ENCODE results near the gene RPP14.

GRCh38 chr3:58271901-58272501, 34.0 kb upstream of the RPP14 start:
- peak; percentile 23; the same call in 1 of the 2 replicates for TF ChIP-seq CREB5 (CRISPR knock-in tag; IDR thresholded peaks at IDR 0.05; ENCODE audit: low read depth)
- no peak for TF ChIP-seq RARB (CRISPR knock-in tag; IDR thresholded peaks at IDR 0.05)
- no peak for TF ChIP-seq CSDC2 (CRISPR knock-in tag; IDR thresholded peaks at IDR 0.05)
- no peak for TF ChIP-seq PPARA (CRISPR knock-in tag; IDR thresholded peaks at IDR 0.05; ENCODE audit: borderline replicate concordance)
- TF ChIP-seq TSHZ2 (CRISPR knock-in tag; IDR thresholded peaks at IDR 0.05): no peak
- TF ChIP-seq TOX (CRISPR knock-in tag; IDR thresholded peaks at IDR 0.05; ENCODE audit: borderline replicate concordance): no peak
- no peak for TF ChIP-seq ZFP3 (CRISPR knock-in tag; IDR thresholded peaks at IDR 0.05)
- 0 out of 2 replicates have a peak, but pooled peaks have one; percentile 13 for TF ChIP-seq PATZ1 (CRISPR knock-in tag; IDR thresholded peaks at IDR 0.05; ENCODE audit: borderline replicate concordance)
- TF ChIP-seq ESRRG (CRISPR knock-in tag; IDR thresholded peaks at IDR 0.05): no peak
- no peak for TF ChIP-seq SNAI2 (CRISPR knock-in tag; IDR thresholded peaks at IDR 0.05)
- no peak for TF ChIP-seq GLIS3 (CRISPR knock-in tag; IDR thresholded peaks at IDR 0.05)

All from SK-N-SH treated with all-trans-retinoic acid at 6 μM for 48 hours (cell line).